Natural killer cell treated with Interleukin-12 subunit alpha and Interleukin-12 subunit beta and Interleukin-15 and Interleukin-18, amount 100 ng/mL, for 72 hours (primary cell): ENCODE data around the gene FNDC7. TPM values are rescaled to one million over a fixed set of nuclear protein-coding genes. Genes with fewer than 3 reads are reported as not detected.

Experiments
- ATAC-seq, 2 donors: fragments of 150-1000 bp; cut with Tn5 transposase in 1 of 2; sonication (Bioruptor Pico), chemical (Tn5 transposase) in 1 of 2; 2 replicates each; pipeline ENCODE4 v1.10.0; 2021
- DNase-seq: peaks from one replicate; pipeline ENCODE4 v3.0.0; 2022; ENCODE audit warnings: low spot score
- H3K27ac Mint-ChIP-seq, 2 donors: 1 replicate in 1 of 2; 2 replicates in 1 of 2; pipeline ENCODE4 v1.8.0; 2022; ENCODE audit warnings: mixed read lengths in 2 of 2, mild to moderate bottlenecking in 1 of 2, moderate library complexity in 1 of 2
- H3K27me3 Mint-ChIP-seq, 2 donors: 1 replicate in 1 of 2; 2 replicates in 1 of 2; pipeline ENCODE4 v1.8.0; 2022; ENCODE audit warnings: mixed read lengths in 2 of 2
- H3K36me3 Mint-ChIP-seq: one replicate; pipeline ENCODE4 v1.8.0; 2022; ENCODE audit warnings: mixed read lengths
- H3K4me1 Mint-ChIP-seq, 2 donors: 1 replicate in 1 of 2; 2 replicates in 1 of 2; pipeline ENCODE4 v1.8.0; 2022; ENCODE audit warnings: low read depth in 2 of 2, mixed read lengths in 2 of 2, mild to moderate bottlenecking in 1 of 2
- H3K4me3 Mint-ChIP-seq: one replicate; pipeline ENCODE4 v1.8.0; 2022; ENCODE audit warnings: mixed read lengths
- H3K9me3 Mint-ChIP-seq: 2 replicates; pipeline ENCODE4 v1.8.0; 2022; ENCODE audit warnings: mixed read lengths
- total RNA-seq, 2 donors: library from RNA; stranded (reverse); gene quantifications; one replicate each; pipeline ENCODE4 v1.2.3, GENCODE V29; 2022

FNDC7 gene
- total RNA-seq, 2 donors from 2014 or later: 0.12 TPM; not detected in 1

- Mint-ChIP-seq H3K36me3 (no peaks in the 10 kb centered on the region), H3K9me3 (no peaks in the 10 kb centered on the region), H3K4me1 (peaks cover 19 to 36% of the 10 kb centered on the region in 2 donors), H3K4me3 (no peak overlapping the region), H3K27me3 (no peaks in the 10 kb centered on the region), H3K27ac (no peak overlapping the region)
- ATAC-seq (peak; percentile 67), DNase-seq (peak; percentile 64)
Measured at GRCh38 chr1:108708691-108709660, 3.7 kb upstream of the FNDC7 start.

- no peak for DNase-seq
- H3K27me3 Mint-ChIP-seq: peaks cover 0 to 2% of the 10 kb centered on the region in 2 donors
- ATAC-seq: no peak
- H3K9me3 Mint-ChIP-seq: no peaks in the 10 kb centered on the region
- no peaks in the 10 kb centered on the region for H3K36me3 Mint-ChIP-seq
- no peak overlapping the region for H3K4me3 Mint-ChIP-seq
- no peaks in the 10 kb centered on the region for H3K4me1 Mint-ChIP-seq
- no peak overlapping the region for H3K27ac Mint-ChIP-seq
Measured at GRCh38 chr1:108715932-108716331, 3.2 kb downstream of the FNDC7 start.

GRCh38 chr1:108716437-108717230 is 3.9 kb downstream of the FNDC7 start:
- no peak overlapping the region for H3K27ac Mint-ChIP-seq
- DNase-seq (no peak), ATAC-seq (no peak)
- H3K27me3 Mint-ChIP-seq: peaks cover 0 to 2% of the 10 kb centered on the region in 2 donors
- no peaks in the 10 kb centered on the region for H3K9me3 Mint-ChIP-seq
- no peaks in the 10 kb centered on the region for H3K4me1 Mint-ChIP-seq
- no peak overlapping the region for H3K4me3 Mint-ChIP-seq
- no peaks in the 10 kb centered on the region for H3K36me3 Mint-ChIP-seq

- no peaks in the 10 kb centered on the region for H3K4me1 Mint-ChIP-seq
- no peaks in the 10 kb centered on the region for H3K36me3 Mint-ChIP-seq
- ATAC-seq (no peak), DNase-seq (no peak)
- no peak overlapping the region for H3K4me3 Mint-ChIP-seq
- peaks cover 0 to 2% of the 10 kb centered on the region in 2 donors for H3K27me3 Mint-ChIP-seq
- H3K9me3 Mint-ChIP-seq: no peaks in the 10 kb centered on the region
- H3K27ac Mint-ChIP-seq: no peak overlapping the region
Measured at GRCh38 chr1:108717774-108718316, 5.1 kb downstream of the FNDC7 start.

- ATAC-seq (no peak), DNase-seq (no peak)
- H3K27ac Mint-ChIP-seq: no peak overlapping the region
- no peaks in the 10 kb centered on the region for H3K9me3 Mint-ChIP-seq
- no peaks in the 10 kb centered on the region for H3K4me1 Mint-ChIP-seq
- no peak overlapping the region for H3K4me3 Mint-ChIP-seq
- H3K36me3 Mint-ChIP-seq: no peaks in the 10 kb centered on the region
- H3K27me3 Mint-ChIP-seq: peaks cover 0 to 4% of the 10 kb centered on the region in 2 donors
Measured at GRCh38 chr1:108718927-108719655, 6.4 kb downstream of the FNDC7 start.

- DNase-seq: no peak
- peaks cover 0 to 4% of the 10 kb centered on the region in 2 donors for H3K27me3 Mint-ChIP-seq
- H3K27ac Mint-ChIP-seq: no peak overlapping the region
- no peak for ATAC-seq
- no peaks in the 10 kb centered on the region for H3K4me1 Mint-ChIP-seq
- no peak overlapping the region for H3K4me3 Mint-ChIP-seq
- no peaks in the 10 kb centered on the region for H3K36me3 Mint-ChIP-seq
- no peaks in the 10 kb centered on the region for H3K9me3 Mint-ChIP-seq
Measured at GRCh38 chr1:108719656-108720435, 7.1 kb downstream of the FNDC7 start.

- H3K4me1 Mint-ChIP-seq: no peaks in the 10 kb centered on the region
- H3K9me3 Mint-ChIP-seq: no peaks in the 10 kb centered on the region
- no peak for ATAC-seq
- H3K27ac Mint-ChIP-seq: no peak overlapping the region
- peaks cover 0 to 2% of the 10 kb centered on the region in 2 donors for H3K27me3 Mint-ChIP-seq
- no peak for DNase-seq
- H3K4me3 Mint-ChIP-seq: no peak overlapping the region
- no peaks in the 10 kb centered on the region for H3K36me3 Mint-ChIP-seq
Measured at GRCh38 chr1:108722292-108722691, 9.6 kb downstream of the FNDC7 start.

- Mint-ChIP-seq H3K27me3 (peaks cover 8 to 13% of the 10 kb centered on the region in 2 donors), H3K4me3 (no peak overlapping the region), H3K4me1 (no peaks in the 10 kb centered on the region), H3K36me3 (no peaks in the 10 kb centered on the region), H3K9me3 (no peaks in the 10 kb centered on the region), H3K27ac (no peak overlapping the region)
- no peak for DNase-seq
- no peak for ATAC-seq
Measured at GRCh38 chr1:108725906-108726305, 13.2 kb downstream of the FNDC7 start.

- Mint-ChIP-seq H3K27me3 (peaks cover 11 to 13% of the 10 kb centered on the region in 2 donors), H3K9me3 (no peaks in the 10 kb centered on the region), H3K4me1 (no peaks in the 10 kb centered on the region), H3K4me3 (no peak overlapping the region), H3K27ac (no peak overlapping the region), H3K36me3 (no peaks in the 10 kb centered on the region)
- ATAC-seq (no peak), DNase-seq (no peak)
Measured at GRCh38 chr1:108728327-108728923, 15.7 kb downstream of the FNDC7 start.

GRCh38 chr1:108729481-108729880 is 16.8 kb downstream of the FNDC7 start:
- Mint-ChIP-seq H3K36me3 (no peaks in the 10 kb centered on the region), H3K27ac (no peak overlapping the region), H3K9me3 (no peaks in the 10 kb centered on the region), H3K4me1 (no peaks in the 10 kb centered on the region), H3K4me3 (no peak overlapping the region), H3K27me3 (peaks cover 10 to 13% of the 10 kb centered on the region in 2 donors)
- ATAC-seq (no peak), DNase-seq (no peak)

GRCh38 chr1:108732398-108732797 is 19.7 kb downstream of the FNDC7 start:
- Mint-ChIP-seq H3K27me3 (peaks cover 18 to 29% of the 10 kb centered on the region in 2 donors), H3K27ac (no peak overlapping the region), H3K9me3 (no peaks in the 10 kb centered on the region), H3K36me3 (no peaks in the 10 kb centered on the region), H3K4me3 (no peak overlapping the region), H3K4me1 (no peaks in the 10 kb centered on the region)
- ATAC-seq: no peak
- DNase-seq: no peak

GRCh38 chr1:108734171-108734865 is 21.6 kb downstream of the FNDC7 start:
- Mint-ChIP-seq H3K27me3 (peaks cover 18 to 23% of the 10 kb centered on the region in 2 donors), H3K9me3 (no peaks in the 10 kb centered on the region), H3K27ac (no peak overlapping the region), H3K4me3 (no peak overlapping the region), H3K4me1 (no peaks in the 10 kb centered on the region), H3K36me3 (no peaks in the 10 kb centered on the region)
- DNase-seq: no peak
- ATAC-seq: no peak
